Lower lobe of right lung (tissue), 2 donors: ENCODE results near the gene BABAM2. TPM values are rescaled to one million over a fixed set of nuclear protein-coding genes. Genes with fewer than 3 reads are reported as not detected.
A peak's percentile ranks its signal among the peaks of the same experiment; 100 is the strongest.

Experiments used
- ATAC-seq, 2 donors: fragments of 200-7000 bp; cut with Tn5 transposase; one replicate each; pipeline ENCODE4 v1.9.1; 2020 to 2022; ENCODE audit warnings: mild to moderate bottlenecking in 2 of 2, moderate library complexity in 2 of 2
- DNase-seq: peaks from one replicate; pipeline ENCODE4 v3.0.0-alpha.2; 2020
- H3K27ac ChIP-seq: fragments of 200-600 bp; one replicate; pipeline ENCODE4 v1.8.0; 2022
- H3K27me3 ChIP-seq: fragments of 200-600 bp; one replicate; pipeline ENCODE4 v1.8.0; 2022; ENCODE audit warnings: low read depth
- H3K36me3 ChIP-seq: fragments of 200-600 bp; one replicate; pipeline ENCODE4 v1.8.0; 2022; ENCODE audit warnings: mild to moderate bottlenecking
- H3K4me1 ChIP-seq: fragments of 200-600 bp; one replicate; pipeline ENCODE4 v1.8.0; 2022
- H3K4me3 ChIP-seq: fragments of 200-600 bp; one replicate; pipeline ENCODE4 v1.8.0; 2022; ENCODE audit warnings: mild to moderate bottlenecking
- H3K9me3 ChIP-seq: fragments of 200-600 bp; one replicate; pipeline ENCODE4 v1.8.0; 2022
- CTCF ChIP-seq: fragments of 200-600 bp; IDR thresholded peaks from one replicate; pipeline ENCODE4 v1.8.0; 2022; ENCODE audit warnings: antibody characterized with exemption, mild to moderate bottlenecking
- intact Hi-C: fragments of 100-400 bp; cut with DNase I; formaldehyde crosslinking; loops from one replicate; pipeline ENCODE4 v1.11.0; 2022
- total RNA-seq: library from RNA; stranded (reverse); fragmentation: NEBNext Ultra II Directional; extraction: Animal tissue kit (Norgen Biotek cat#: 25700); gene quantifications from one replicate; pipeline ENCODE4 v1.2.1, GENCODE V29; 2021
- donor health status: DM: no; HTN: yes; CAD: no; lungs with severe emphysema.

The BABAM2 gene
- total RNA-seq, 1 donor from 2014 or later: 39.5 TPM

- Histone ChIP-seq H3K9me3 (no peaks in the 10 kb centered on the region), H3K4me1 (no peaks in the 10 kb centered on the region), H3K27ac (no peak overlapping the region), H3K27me3 (no peaks in the 10 kb centered on the region), H3K4me3 (no peak overlapping the region), H3K36me3 (peaks cover 6% of the 10 kb centered on the region)
- TF ChIP-seq CTCF: no peak
- DNase-seq (no peak), ATAC-seq (peak in 1 of 2 donors; percentile 48)
- intact Hi-C loops: no loop called here
These were observed 40.9 kb downstream of the BABAM2 start for GRCh38 chr2:27931361-27931950.

GRCh38 chr2:27932396-27932795 lies 41.9 kb downstream of the BABAM2 start:
- Histone ChIP-seq H3K36me3 (peaks cover 6% of the 10 kb centered on the region), H3K9me3 (no peaks in the 10 kb centered on the region), H3K27me3 (no peaks in the 10 kb centered on the region), H3K4me3 (no peak overlapping the region), H3K27ac (no peak overlapping the region), H3K4me1 (no peaks in the 10 kb centered on the region)
- ATAC-seq (peak in 1 of 2 donors; percentile 54), DNase-seq (no peak)
- intact Hi-C loops: no loop called here
- no peak for TF ChIP-seq CTCF

- H3K4me3 ChIP-seq: no peak overlapping the region
- H3K27ac ChIP-seq: no peak overlapping the region
- no peak for DNase-seq
- intact Hi-C loops: no loop called here
- peaks cover 5% of the 10 kb centered on the region for H3K36me3 ChIP-seq
- H3K4me1 ChIP-seq: peaks cover 2% of the 10 kb centered on the region
- no peak for ATAC-seq
- H3K9me3 ChIP-seq: no peaks in the 10 kb centered on the region
- no peak for TF ChIP-seq CTCF
- H3K27me3 ChIP-seq: no peaks in the 10 kb centered on the region
These were observed 44.5 kb downstream of the BABAM2 start for GRCh38 chr2:27935026-27935425.

- TF ChIP-seq CTCF: no peak
- Histone ChIP-seq H3K4me1 (peaks cover 9% of the 10 kb centered on the region), H3K27ac (no peak overlapping the region), H3K36me3 (peaks cover 8% of the 10 kb centered on the region), H3K9me3 (no peaks in the 10 kb centered on the region), H3K4me3 (no peak overlapping the region), H3K27me3 (no peaks in the 10 kb centered on the region)
- ATAC-seq (no peak), DNase-seq (no peak)
- intact Hi-C loops: no loop called here
These were observed 49.7 kb downstream of the BABAM2 start for GRCh38 chr2:27940090-27940671.

- intact Hi-C loops: no loop called here
- H3K4me3 ChIP-seq: no peak overlapping the region
These were observed 50.5 kb downstream of the BABAM2 start for GRCh38 chr2:27940982-27941381.

More at GRCh38 chr2:27940982-27941381, 50.5 kb downstream of the BABAM2 start:
- Histone ChIP-seq H3K4me1 (peaks cover 9% of the 10 kb centered on the region), H3K27ac (no peak overlapping the region), H3K27me3 (no peaks in the 10 kb centered on the region), H3K36me3 (peaks cover 8% of the 10 kb centered on the region), H3K9me3 (no peaks in the 10 kb centered on the region)
- DNase-seq (no peak), ATAC-seq (no peak)
- TF ChIP-seq CTCF: no peak
